Right renal pelvis (tissue), 4 donors: ENCODE measurements around the gene MSN. TPM values are rescaled to one million over a fixed set of nuclear protein-coding genes. Genes with fewer than 3 reads are reported as not detected.

Source experiments
- DNase-seq, 4 donors: peaks; one replicate each; pipeline ENCODE4 v3.0.0-alpha.2; 2013; ENCODE audit warnings: low read depth in 4 of 4, low spot score in 3 of 4, missing footprints in 1 of 4
- polyA plus RNA-seq, 4 donors: library from polyadenylated mRNA; unstranded; fragments of 120-200 nt; gene quantifications; one replicate each; pipeline ENCODE4 v1.2.1, GENCODE V29; 2013; ENCODE audit not compliant: insufficient read length in 4 of 4

MSN gene
- polyA plus RNA-seq, 4 donors, result 233 to 262 (median 258) TPM

DNA sequence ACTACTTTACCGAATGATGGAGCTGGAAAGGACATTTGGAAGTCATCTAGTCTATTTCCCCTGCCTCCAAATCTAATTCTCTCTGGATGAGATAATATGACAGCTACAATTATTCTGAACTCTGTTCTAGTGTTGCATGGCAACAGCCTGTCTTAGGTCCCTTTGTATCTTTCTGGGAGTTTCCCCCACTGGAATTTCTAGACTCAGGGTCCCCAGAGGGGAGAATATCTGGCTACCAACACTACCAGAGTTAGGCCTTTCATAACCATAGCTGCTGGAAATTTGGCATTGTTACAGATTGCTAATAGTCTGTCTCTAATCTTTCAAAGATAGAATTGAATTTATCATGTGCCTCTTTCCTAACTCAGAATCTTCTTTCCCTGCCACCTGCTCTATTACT is 4.5 kb downstream of the MSN start:
- DNase-seq, result no peak

DNA sequence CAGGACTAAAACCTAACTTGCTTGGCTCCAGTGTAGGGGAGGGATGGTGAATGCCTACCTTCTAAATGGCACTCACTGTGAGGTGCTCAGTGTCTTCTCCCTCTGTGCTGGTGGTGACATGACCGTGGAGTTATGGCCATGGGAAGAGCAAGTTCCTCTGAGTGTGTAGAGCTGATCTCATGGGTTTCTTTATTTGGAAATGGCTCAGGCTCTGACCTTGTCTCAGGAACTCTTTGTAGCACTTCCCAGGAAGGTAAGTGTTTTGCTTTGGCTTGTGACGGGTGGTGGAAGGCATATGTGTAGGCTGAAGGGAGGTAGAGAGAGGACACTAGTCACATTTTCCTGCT is 6.4 kb downstream of the MSN start:
- no peak for DNase-seq

DNA sequence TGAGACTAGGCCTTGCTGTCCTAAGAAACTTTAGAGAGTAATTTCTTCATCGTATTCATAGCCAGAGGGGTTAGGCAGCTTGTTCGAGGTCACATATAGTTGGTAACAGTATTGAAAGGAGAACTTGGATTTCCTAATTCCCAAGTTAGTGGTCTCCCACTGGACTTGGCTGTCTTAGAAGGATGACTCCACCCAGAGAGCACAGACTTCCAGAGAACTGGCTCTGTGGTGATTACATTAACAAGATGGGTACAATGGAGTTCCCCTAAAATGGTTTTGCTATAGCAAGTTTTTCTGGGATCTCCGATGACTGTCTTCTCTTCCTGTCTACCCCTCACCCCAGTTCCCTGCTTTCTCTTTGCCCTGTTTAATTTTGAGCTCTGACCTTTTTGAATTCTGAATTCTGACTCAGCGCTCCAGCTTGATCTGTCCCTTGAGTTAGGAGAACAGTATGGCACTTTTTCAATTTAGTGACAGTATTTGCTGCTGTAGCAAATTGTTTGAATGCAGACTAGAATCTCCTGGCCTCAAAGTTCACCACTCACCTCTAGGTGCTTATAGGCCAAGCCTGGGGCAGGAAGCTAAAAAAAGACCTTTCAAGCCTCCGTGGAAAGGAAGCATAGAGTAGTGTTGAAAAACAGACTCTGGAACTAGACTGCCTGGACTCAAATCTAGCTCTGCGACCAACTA is 6.9 kb downstream of the MSN start:
- DNase-seq, result no peak

DNA sequence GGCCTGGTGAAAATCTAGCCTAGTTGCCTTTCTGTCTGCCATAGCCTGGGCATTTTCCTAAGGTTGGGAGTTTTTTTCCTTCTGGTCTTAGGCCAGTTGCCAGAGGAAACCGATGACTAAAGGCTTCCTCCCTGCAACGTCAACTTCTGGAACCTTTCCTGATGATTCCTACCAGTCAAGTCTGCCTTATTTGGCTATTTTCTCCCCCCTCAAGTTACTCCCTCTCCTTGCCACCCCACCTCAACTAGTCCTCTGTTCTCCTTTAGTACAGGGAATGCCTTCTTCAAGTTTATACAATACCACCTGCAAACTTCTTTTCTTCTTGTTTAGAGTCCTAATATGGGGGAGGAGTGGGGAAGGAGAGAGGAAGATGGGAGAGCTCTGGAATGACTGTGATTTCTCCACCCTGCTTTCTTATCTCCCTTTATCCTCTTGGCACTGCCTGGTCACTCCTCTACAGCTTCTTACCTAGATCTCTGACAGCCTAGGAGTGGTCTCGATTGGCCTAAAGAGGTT is 10.6 kb downstream of the MSN start:
- DNase-seq, result no peak

DNA sequence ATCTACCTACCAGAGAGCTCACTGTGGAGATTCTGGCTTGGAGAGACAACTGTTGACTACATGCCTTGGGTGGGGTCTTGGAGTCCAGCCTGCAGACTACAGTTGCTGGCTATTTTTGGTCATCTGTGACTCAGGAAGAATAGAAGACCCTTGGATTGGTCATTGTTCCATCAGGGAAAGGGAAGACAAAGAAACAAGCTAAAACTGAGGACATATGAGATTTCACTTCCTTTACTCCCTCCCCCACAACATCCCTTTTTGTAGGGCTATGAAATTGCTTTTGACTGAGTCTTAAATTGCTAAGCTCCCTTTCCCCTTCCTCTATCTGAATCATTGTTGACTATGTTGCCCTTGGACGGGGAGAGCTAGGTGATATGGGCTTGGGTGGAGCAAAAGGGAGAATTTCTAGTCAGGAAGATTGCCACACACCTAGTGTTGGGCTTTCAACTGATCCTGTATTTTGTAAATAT is 11.7 kb downstream of the MSN start:
- DNase-seq, result no peak

DNA sequence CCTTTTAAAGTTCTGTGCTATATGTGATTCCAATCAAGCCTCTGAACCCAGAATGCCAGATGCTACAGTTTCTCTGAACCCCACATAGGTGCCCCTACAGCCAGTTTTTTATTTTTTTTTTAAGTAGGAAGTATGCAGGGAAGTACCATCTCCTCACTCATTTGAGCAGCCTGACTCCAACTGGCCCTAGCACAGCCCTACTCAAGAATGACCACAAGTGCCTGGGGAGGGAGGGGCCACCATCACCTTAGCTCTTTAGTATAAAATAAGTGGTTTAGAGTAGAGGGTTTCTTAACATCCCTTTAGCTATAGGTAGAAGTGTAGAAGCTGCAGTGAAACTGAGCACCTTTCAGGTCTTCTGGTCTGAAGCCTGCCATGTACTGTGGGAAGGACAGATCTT is 14.4 kb downstream of the MSN start:
- no peak for DNase-seq

DNA sequence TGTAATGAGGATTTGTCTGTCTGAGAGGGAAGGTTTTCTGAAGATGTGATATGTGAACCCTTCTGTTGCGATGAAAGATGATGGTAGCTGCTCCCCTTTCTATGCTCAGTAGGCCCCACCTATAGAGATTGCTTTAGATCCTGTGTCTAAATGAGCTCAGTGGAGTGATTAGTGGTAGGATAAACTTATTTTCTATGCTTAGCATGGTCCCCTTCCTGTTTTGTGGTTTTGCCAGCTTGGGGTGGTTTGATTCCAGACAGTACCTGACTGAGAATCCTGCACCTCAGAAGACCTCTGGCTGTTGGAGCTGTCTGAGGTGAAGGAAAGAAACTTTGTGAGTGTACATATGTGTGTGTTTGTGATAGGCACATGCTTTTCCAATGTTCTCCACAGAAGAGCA is 17.7 kb downstream of the MSN start:
- no peak for DNase-seq

DNA sequence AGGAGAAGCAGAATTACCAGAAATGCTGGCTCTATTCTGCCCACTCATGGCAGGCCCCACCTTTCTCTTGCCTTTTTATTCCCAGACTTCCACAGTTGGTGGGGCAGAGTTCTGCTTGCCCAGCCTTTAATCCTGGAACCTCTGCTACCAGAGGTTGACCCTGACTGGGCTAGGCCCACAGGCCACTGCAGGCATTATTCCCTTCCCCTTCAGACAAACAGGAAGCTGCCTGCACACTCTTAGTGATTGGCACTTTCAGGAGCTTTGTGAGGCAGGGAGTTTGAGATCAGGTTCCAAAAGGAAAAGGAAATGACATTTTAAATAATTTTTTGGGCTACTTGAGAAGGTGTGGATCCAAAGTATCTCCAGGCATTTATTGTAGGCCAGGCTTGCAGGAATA is 18.8 kb downstream of the MSN start:
- DNase-seq, result no peak

DNA sequence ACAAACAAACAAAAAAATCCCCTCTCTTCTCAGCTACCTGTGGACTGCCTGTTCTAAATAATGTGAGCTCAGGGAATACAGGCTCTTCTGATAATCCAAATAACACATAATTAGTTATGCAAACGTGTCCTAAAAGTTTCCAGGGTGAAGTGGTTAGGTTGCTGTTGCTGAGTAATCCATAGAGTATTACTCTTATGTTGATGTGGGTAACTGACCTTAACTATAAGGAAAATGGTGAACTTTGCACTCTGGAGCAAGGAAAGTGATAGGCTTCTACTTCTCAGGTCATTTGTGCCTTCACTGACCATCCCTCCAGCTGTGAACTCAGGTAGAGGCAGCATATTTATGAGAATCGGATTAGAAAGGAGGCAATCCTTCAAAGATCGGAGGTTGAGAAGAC is 19.9 kb downstream of the MSN start:
- DNase-seq, result no peak

DNA sequence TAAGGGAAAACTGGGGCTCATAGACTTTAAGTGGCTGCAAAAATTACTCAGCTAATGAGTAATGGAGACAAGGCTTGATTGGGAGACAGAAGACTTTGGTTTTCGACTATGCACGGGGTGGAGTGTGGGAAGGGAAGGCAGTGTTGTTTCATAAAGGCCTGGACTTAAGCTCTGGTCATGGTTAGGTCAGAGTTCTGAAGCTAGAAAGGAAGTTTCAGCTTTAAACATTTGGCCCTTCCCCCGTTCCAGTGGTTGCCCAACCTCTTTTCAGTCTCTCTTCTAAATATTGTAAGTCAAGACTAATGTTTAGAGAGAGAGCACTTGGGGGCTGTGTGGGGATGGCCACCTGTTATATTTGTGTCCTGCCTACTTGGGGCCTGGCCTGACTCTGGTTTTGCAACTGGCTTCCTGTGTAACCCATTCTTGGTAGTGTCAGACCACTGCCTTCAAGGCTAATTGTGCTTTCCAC is 21.0 kb downstream of the MSN start:
- DNase-seq, result no peak

DNA sequence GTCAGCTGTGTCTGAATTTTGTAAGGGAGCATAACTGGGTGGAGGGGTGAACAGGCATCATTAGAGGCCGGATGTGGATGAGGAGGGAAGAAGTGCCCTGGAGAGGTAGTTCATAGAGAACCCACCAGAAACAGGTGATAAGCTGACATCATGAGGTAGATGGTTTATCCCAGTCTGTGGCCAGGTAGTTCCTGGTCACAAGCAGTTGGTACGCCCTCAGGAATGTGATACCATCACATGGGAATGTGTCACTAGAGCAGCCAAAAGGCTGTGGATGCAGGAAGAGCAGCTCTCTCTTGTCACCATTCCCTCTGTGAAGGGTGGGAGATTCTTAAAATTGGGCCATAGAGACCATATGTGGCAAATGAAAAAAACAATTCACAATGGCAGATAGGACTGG is 21.9 kb downstream of the MSN start:
- no peak for DNase-seq

DNA sequence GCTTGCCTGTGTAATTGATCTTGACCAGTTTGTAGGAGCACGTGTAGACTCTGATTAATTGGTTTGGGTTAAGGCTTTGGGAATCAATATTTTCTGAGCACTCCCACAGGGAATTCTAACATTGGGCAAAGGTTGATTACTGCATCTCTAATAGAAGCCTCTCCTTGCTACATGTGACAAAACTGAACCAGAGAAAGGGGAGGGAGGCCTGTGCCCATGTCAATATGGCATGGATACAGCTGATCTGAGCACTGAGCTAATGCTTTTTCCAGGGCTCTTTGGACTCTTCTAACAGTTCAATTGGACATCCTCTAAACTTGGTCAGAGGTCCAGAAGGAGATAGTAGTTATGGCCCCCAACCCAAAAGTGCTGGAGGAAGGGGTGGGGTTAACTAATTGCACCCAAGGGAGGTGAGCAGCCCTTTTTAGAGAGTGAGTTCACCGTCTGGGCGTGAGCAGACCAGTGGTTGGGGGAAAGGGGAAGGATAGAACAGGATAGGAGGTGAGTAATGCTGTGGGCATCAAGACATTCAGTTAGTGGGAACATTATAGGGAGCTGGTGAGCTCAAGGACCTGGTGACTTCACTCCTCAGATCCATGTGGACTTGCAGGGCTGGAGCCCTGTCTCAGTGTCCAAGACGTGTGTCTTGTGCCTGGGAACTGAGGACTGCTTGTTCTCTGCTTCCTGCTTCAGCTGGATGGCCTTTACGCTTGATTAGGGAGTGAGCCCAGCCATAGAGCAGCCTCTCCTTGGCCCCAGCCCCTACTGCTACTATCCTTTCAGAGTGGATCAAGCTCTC is 22.8 kb downstream of the MSN start:
- no peak for DNase-seq

DNA sequence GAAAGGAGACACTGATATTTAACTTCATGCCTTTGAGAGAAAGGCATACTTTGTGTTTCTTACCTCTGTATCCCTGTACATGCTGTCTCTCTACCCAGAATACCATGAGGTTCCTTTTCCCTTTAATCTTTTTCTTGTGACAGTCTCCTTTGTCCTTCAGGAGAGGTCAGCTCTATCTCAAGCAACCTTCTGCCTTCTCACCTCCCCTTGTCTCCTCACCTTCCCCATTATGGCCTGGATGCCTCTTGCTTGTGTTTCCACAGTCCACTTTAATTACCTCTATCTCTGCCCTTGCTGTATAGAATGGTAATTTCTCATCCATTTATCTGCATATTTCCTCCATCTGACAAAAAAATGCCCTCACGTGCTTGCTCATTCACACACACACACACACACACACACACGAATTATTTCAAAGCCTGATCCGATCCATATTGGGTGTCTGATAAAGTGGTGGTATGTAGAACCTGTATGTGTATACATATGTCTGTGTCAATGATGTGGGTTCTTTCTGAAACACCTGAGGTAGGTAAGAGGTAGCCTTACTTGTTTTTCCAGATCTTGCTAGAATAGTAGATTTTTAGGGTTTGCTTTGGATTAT is 28.5 kb downstream of the MSN start:
- DNase-seq, result no peak

DNA sequence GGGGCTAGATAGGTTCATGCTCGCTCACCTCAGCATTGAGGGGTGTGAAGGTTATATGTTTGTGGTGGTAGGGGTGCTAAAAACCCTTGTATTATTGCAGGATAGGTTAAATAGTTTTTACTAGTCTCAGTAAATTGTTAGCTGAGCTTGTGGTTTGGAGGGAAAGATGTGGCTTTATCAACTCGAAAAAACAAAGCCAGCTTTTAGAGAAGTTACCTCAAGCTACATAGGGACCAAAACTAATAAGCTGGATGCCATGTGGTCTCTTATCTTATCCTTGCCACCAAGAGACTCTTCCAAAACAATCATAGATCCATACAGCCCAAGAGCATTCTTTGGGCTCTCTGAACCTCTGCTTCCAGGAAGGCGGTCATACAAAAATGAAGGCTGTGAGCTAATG is 29.2 kb downstream of the MSN start:
- DNase-seq, result no peak

DNA sequence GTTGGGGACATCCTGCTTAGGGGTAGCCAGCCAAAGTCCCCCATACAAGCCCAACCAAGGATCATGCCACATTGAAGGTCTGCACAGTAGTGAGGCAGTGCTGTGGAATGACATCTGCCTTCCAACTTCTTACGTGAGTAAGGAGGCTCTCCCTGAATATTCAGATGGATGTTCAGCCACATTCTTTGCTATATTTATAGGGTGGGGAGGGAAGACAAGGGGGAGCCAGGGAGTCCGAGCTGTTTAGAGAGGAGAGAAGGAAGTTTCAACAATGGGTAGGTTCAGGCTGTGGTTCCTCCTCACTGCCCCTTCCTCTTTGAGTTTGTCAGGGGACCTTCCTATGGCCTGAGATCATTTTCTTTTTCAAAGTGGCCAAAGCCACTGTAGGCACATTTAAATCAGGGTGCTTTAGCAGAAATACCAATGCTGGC is 29.8 kb downstream of the MSN start:
- no peak for DNase-seq

DNA sequence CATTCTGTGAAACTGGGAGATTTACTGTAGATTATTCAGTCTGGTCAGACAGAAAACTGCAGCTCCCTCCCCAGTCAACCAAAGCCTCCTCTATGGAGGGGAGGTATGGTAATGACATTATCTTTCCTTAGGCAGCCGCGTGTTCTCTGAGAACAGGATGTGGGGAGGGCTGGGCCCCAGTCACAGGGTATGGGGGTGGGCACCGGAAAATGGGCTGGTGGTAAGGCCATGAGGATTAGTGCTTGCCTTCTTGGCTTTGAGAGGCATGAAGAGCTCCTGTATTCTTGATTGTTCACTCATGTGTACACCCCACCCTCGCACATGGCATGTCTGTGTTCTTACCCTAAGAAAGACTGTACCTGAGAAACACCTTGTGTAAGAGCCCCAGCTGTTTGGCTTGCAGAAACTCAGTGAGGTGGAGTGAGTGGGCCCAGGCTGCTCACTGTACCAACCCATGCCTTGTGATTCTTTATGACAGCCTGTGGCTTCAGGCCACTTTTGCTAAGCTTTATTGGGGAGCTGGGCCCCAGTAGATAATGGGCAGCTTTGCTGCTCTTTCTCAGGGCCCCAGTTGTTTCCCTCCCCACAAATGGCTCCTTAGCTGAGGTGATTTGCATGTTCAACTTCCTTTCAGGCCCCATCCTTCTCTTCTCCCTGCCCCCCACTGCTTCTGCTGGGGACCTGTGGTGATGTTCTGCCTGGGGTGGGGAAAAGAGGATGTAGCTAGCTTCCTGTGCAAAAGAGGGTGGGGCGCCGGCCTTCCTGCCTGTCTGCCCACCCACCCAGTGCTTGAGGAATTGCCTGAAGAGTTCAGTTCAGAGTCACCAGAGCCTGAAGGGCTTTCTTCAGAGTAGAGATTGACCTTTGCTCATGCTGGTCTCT is 30.7 kb downstream of the MSN start:
- no peak for DNase-seq

DNA sequence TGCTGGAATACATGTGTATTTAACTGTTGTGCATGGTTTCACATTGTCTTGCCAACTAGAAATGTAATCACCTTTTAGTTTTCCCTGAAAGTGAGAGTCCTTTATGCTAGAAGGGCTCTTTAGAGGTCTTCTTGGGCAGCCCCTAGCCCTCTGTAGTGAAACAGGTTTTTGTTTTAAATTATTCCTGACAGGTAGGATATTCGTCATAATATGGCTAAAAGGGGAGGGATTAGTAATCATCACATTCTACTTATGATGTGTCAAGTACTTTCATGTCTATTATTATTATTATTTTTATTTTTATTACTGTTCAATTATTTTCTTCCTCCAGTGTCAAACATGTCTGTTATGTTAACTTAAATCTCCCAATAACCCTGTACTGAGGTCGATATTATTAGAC is 35.5 kb downstream of the MSN start:
- DNase-seq, result no peak

DNA sequence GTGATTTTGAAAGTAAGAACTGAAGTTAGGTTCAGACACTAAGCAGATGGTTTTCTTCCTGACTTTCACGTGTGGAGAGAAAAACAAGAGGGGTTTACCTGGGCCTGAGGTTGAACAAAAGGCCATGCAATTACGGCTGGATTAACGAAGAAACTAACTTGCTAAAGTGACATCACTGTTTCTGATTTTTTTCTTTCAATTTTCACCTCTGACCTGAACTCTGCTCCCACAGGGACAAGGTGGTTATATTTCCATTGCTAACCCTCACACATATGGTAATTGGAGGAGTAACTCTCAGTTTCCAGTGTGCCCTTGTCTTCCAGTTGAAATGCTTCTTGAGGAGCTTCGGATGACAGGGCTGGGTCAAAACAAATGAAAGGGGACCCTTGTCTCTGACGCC is 38.0 kb downstream of the MSN start:
- DNase-seq, result no peak

DNA sequence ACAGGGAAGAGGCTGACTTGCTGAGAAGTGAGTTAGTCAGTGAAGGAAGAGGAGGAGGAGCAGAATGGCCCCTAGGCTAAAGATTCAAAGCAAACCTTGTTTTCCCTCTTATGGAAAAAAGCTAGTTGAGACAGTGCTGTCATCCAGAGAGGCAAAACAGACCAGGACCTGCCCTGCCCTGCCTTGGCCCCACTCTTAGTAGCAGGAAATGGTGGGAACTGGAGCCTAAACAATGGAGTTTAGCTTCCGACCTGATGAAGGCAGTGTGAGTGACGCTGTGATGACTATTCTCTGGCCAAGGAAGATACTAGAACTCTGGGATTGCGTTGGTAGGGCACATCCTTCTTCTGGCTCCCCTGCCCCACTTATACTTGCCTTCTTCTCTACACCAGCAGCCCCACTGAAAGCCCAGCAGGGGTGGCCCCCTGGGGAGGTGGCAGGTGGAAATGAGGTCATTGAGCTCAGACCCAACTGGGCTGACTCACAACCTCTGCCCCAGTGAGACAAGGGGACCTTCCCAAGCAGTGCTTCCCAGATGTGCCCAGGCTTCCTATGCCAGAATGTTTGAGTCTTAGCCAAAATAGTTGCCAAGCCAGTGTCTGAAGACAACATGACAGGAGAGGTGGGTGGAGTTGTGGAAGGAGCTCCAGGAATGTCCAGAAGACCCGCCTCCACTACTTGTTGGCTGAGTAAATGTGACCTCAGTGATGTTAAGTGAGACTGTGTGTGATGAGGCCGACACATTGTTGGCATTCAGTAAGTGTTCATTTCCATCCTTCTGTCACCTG is 38.8 kb downstream of the MSN start:
- DNase-seq, result no peak

DNA sequence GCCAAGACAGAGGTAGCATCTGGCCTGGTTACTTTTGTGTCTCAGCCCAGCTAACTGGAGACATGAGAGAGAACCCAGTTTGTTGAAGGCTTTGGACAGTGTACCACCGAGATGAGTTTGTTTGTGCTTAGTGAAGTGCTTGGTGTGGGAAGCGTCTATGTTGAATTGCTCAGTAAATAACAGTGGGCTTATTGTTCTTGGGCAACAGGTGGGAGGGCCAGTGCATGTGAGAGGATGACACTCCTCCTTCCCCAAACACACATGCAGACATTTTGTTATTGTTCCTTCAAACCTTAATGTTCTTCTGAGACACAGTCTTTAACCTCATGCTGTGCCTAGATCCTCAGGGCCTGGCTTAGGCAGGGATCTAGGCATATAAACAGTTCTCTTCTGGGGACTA is 39.7 kb downstream of the MSN start:
- no peak for DNase-seq
